IMR-90 (cell line): ENCODE results near the gene MTCL1. TPM values are rescaled to one million over a fixed set of nuclear protein-coding genes. Genes with fewer than 3 reads are reported as not detected.
A peak's percentile ranks its signal among the peaks of the same experiment; 100 is the strongest.

Experiments
- ATAC-seq: fragments of 200-7000 bp; cut with Tn5 transposase; 2 replicates; pipeline ENCODE4 v1.9.1; 2020; ENCODE audit warnings: low read depth, mild to moderate bottlenecking, moderate library complexity
- BruUV-seq: library from RNA; stranded (reverse); fragments of 400-500 nt; replicated peaks from 2 replicates; lab custom pipeline; 2021; lab: Mats Ljungman, UMichigan
- CTCF ChIA-PET: fragments of 300-600 bp; formaldehyde crosslinking; extraction: SDS; loops from one replicate; lab custom pipeline; 2021; ENCODE audit warnings: antibody characterized with exemption; lab: Yijun Ruan, JAX
- POLR2A ChIA-PET: fragments of 300-600 bp; sonication (Branson Sonifier 250); formaldehyde crosslinking; loops from one replicate; lab custom pipeline; 2022; ENCODE audit warnings: antibody characterized with exemption; ENCODE audit not compliant: unreplicated experiment; lab: Charles Lee
- DNase-seq: peaks from one replicate; pipeline ENCODE4 v3.0.0; 2013
- H2AFZ ChIP-seq: replicated peaks from 2 replicates; pipeline ENCODE3; 2013; ENCODE audit warnings: low read length, mild to moderate bottlenecking; ENCODE audit not compliant: poor library complexity
- H2AK5ac ChIP-seq: 2 replicates; pipeline ENCODE4 v1.6.1; 2013; ENCODE audit warnings: low read depth, low read length, inconsistent platforms
- H2AK9ac ChIP-seq: replicated peaks from 2 replicates; pipeline ENCODE3; 2013; ENCODE audit warnings: mild to moderate bottlenecking, low read depth, low read length, moderate library complexity; ENCODE audit not compliant: poor library complexity
- H2BK120ac ChIP-seq: 2 replicates; pipeline ENCODE4 v1.6.1; 2013; ENCODE audit warnings: low read depth, low read length, inconsistent platforms
- H2BK15ac ChIP-seq: 3 replicates; pipeline ENCODE4 v1.6.1; 2013; ENCODE audit warnings: low read depth, low read length, inconsistent platforms
- H2BK20ac ChIP-seq: 2 replicates; pipeline ENCODE4 v1.6.1; 2013; ENCODE audit warnings: low read depth, mild to moderate bottlenecking, inconsistent platforms, low read length, moderate library complexity
- H2BK5ac ChIP-seq: 2 replicates; pipeline ENCODE4 v1.6.1; 2013; ENCODE audit warnings: mild to moderate bottlenecking, low read depth, low read length, inconsistent platforms; ENCODE audit not compliant: poor library complexity, severe bottlenecking
- H3K14ac ChIP-seq: replicated peaks from 2 replicates; pipeline ENCODE4 v1.6.1; 2013; ENCODE audit warnings: low read depth, low read length, inconsistent platforms
- H3K18ac ChIP-seq: 2 replicates; pipeline ENCODE4 v1.6.1; 2013; ENCODE audit warnings: low read depth, low read length, control low read depth
- H3K23ac ChIP-seq: 2 replicates; pipeline ENCODE4 v1.6.1; 2013; ENCODE audit warnings: low read depth, low read length, inconsistent platforms
- H3K27ac ChIP-seq: 2 replicates; pipeline ENCODE4 v1.5.1; 2013; ENCODE audit warnings: mild to moderate bottlenecking, control low read depth, low read length; ENCODE audit not compliant: insufficient read depth
- H3K27me3 ChIP-seq: 2 replicates; pipeline ENCODE4 v1.6.1; 2013; ENCODE audit warnings: low read length; ENCODE audit not compliant: control insufficient read depth, insufficient read depth
- H3K36me3 ChIP-seq: 2 replicates; pipeline ENCODE4 v1.6.1; 2013; ENCODE audit warnings: low read length, mixed read lengths; ENCODE audit not compliant: control insufficient read depth, insufficient read depth
- H3K4ac ChIP-seq: 2 replicates; pipeline ENCODE4 v1.6.1; 2013; ENCODE audit warnings: low read depth, low read length, inconsistent platforms
- H3K4me1 ChIP-seq: 2 replicates; pipeline ENCODE4 v1.6.1; 2013; ENCODE audit warnings: low read length, mixed read lengths; ENCODE audit not compliant: control insufficient read depth, insufficient read depth
- H3K4me2 ChIP-seq: 2 replicates; pipeline ENCODE4 v1.6.1; 2013; ENCODE audit warnings: low read depth, mild to moderate bottlenecking, control low read depth, low read length, moderate library complexity
- H3K4me3 ChIP-seq: 2 replicates; pipeline ENCODE4 v1.5.1; 2013; ENCODE audit warnings: low read depth, mild to moderate bottlenecking, control low read depth, low read length, moderate library complexity; ENCODE audit not compliant: insufficient read depth
- H3K56ac ChIP-seq: 2 replicates; pipeline ENCODE4 v1.6.1; 2013; ENCODE audit warnings: low read length, inconsistent platforms; ENCODE audit not compliant: insufficient read depth; ENCODE audit errors: extremely low read depth
- H3K79me1 ChIP-seq, 2 experiments: 2 replicates each; pipeline ENCODE4 v1.6.1; 2013; ENCODE audit warnings: low read length in 2 of 2, inconsistent platforms in 1 of 2, low read depth in 1 of 2
- H3K9ac ChIP-seq: 2 replicates; pipeline ENCODE4 v1.6.1; 2013; ENCODE audit warnings: low read depth, low read length, control low read depth
- H3K9me1 ChIP-seq: 2 replicates; pipeline ENCODE4 v1.6.1; 2013; ENCODE audit warnings: low read length, inconsistent platforms; ENCODE audit not compliant: insufficient read depth
- H3K9me3 ChIP-seq: 2 replicates; pipeline ENCODE4 v1.6.1; 2013; ENCODE audit warnings: low read length; ENCODE audit not compliant: control insufficient read depth, insufficient read depth
- H4K20me1 ChIP-seq: 2 replicates; pipeline ENCODE4 v1.6.1; 2013; ENCODE audit warnings: low read length, inconsistent platforms; ENCODE audit not compliant: insufficient read depth
- H4K5ac ChIP-seq: 2 replicates; pipeline ENCODE4 v1.6.1; 2013; ENCODE audit warnings: mild to moderate bottlenecking, low read depth, low read length, control low read depth
- H4K8ac ChIP-seq, 2 experiments: 2 replicates each; pipeline ENCODE4 v1.6.1; 2013; ENCODE audit warnings: low read depth in 2 of 2, low read length in 2 of 2, control low read depth in 1 of 2, inconsistent platforms in 1 of 2
- H4K91ac ChIP-seq: 2 replicates; pipeline ENCODE4 v1.6.1; 2013; ENCODE audit warnings: low read depth, low read length, inconsistent platforms; ENCODE audit not compliant: insufficient read depth
- BHLHE40 ChIP-seq: fragments of 150-350 bp; IDR thresholded peaks from 2 replicates; pipeline ENCODE4 v1.6.1; 2016; ENCODE audit warnings: mild to moderate bottlenecking, low read depth, low read length
- CEBPB ChIP-seq: IDR thresholded peaks from 2 replicates; pipeline ENCODE4 v1.6.1; 2012; ENCODE audit warnings: low read depth, low read length, improper control_type of control experiment
- CHD1 ChIP-seq: IDR thresholded peaks from 2 replicates; pipeline ENCODE4 v1.6.1; 2012; ENCODE audit warnings: low read depth, low read length, improper control_type of control experiment
- CTCF ChIP-seq: conservative IDR thresholded peaks from 2 replicates; pipeline ENCODE4 v1.5.1; 2012; ENCODE audit warnings: mild to moderate bottlenecking, low read depth, low read length, improper control_type of control experiment
- ELK1 ChIP-seq: fragments of 150-350 bp; IDR thresholded peaks from 2 replicates; pipeline ENCODE4 v1.6.1; 2016; ENCODE audit warnings: low read depth, mild to moderate bottlenecking, low read length, moderate library complexity, borderline replicate concordance
- FOS ChIP-seq: fragments of 150-350 bp; IDR thresholded peaks from 2 replicates; pipeline ENCODE4 v1.6.1; 2016; ENCODE audit warnings: low read depth, low read length
- MAFK ChIP-seq: IDR thresholded peaks from 2 replicates; pipeline ENCODE4 v1.6.1; 2012; ENCODE audit warnings: low read depth, low read length, improper control_type of control experiment
- MAZ ChIP-seq: IDR thresholded peaks from 2 replicates; pipeline ENCODE4 v1.6.1; 2012; ENCODE audit warnings: low read depth, mild to moderate bottlenecking, low read length, improper control_type of control experiment, moderate library complexity, borderline replicate concordance
- MXI1 ChIP-seq: IDR thresholded peaks from 2 replicates; pipeline ENCODE4 v1.6.1; 2012; ENCODE audit warnings: low read depth, mild to moderate bottlenecking, low read length, moderate library complexity, borderline replicate concordance
- NFE2L2 ChIP-seq: fragments of 150-350 bp; IDR thresholded peaks from 2 replicates; pipeline ENCODE4 v1.6.1; 2016; ENCODE audit warnings: low read depth, mild to moderate bottlenecking, low read length
- POLR2A ChIP-seq: IDR thresholded peaks from 2 replicates; pipeline ENCODE4 v1.6.1; 2012; ENCODE audit warnings: mild to moderate bottlenecking, low read depth, low read length
- RAD21 ChIP-seq: IDR thresholded peaks from 2 replicates; pipeline ENCODE4 v1.6.1; 2012; ENCODE audit warnings: low read length, improper control_type of control experiment
- RCOR1 ChIP-seq: IDR thresholded peaks from 2 replicates; pipeline ENCODE4 v1.6.1; 2012; ENCODE audit warnings: mild to moderate bottlenecking, low read length, improper control_type of control experiment; ENCODE audit not compliant: insufficient replicate concordance
- RFX5 ChIP-seq: IDR thresholded peaks from 2 replicates; pipeline ENCODE4 v1.8.0; 2012; ENCODE audit warnings: low read depth, mild to moderate bottlenecking, low read length, moderate library complexity
- SMC3 ChIP-seq: fragments of 150-350 bp; IDR thresholded peaks from 2 replicates; pipeline ENCODE4 v1.6.1; 2016; ENCODE audit warnings: low read depth, mild to moderate bottlenecking, antibody characterized with exemption, low read length, moderate library complexity
- USF2 ChIP-seq: fragments of 150-350 bp; IDR thresholded peaks from 2 replicates; pipeline ENCODE4 v1.6.1; 2017; ENCODE audit warnings: mild to moderate bottlenecking, antibody characterized with exemption, low read length, low read depth
- WGBS, 2 experiments: methylation state at CpG; one replicate each; pipeline versions ENCODE4 v1.1.5 to v1.1.7; 2013; ENCODE audit warnings: missing lambda C conversion rate in 2 of 2; ENCODE audit not compliant: insufficient read length in 1 of 2; ENCODE audit errors: extremely low coverage in 2 of 2; 5-methylcytosine and 5-hydroxymethylcytosine counted together
- dilution Hi-C: fragments of 300-500 bp; cut with HindIII; formaldehyde crosslinking; loops from one replicate; pipeline ENCODE4 v1.14.3; 2018; ENCODE audit warnings: low sequenced_read_pairs; ENCODE audit not compliant: unreplicated experiment
- in situ Hi-C: fragments of 300-500 bp; cut with MboI; formaldehyde crosslinking; loops from 3 replicates; pipeline ENCODE4 v1.14.3; 2019; ENCODE audit warnings: low sequenced_read_pairs, inconsistent platforms, mixed read lengths
- intact Hi-C: fragments of 100-400 bp; cut with micrococcal nuclease; formaldehyde crosslinking; loops from 2 replicates; pipeline ENCODE4 v1.10.0; 2022
- polyA plus RNA-seq, 3 experiments: library from polyadenylated mRNA; depleted of rRNA; stranded (reverse); fragments of >200 nt; gene quantifications; 2 replicates each; pipeline ENCODE4 v1.2.3, GENCODE V29; 2012; ENCODE audit warnings: low replicate concordance in 1 of 3
- total RNA-seq: library from RNA; depleted of rRNA; stranded (reverse); fragments of >200 nt; gene quantifications from 2 replicates; pipeline ENCODE4 v1.2.3, GENCODE V29; 2012

Gene MTCL1
- total and polyA plus RNA-seq, 2 of the 4 experiments (the other 2 are of a cell fraction), result 29.0 to 45.3 TPM

DNA sequence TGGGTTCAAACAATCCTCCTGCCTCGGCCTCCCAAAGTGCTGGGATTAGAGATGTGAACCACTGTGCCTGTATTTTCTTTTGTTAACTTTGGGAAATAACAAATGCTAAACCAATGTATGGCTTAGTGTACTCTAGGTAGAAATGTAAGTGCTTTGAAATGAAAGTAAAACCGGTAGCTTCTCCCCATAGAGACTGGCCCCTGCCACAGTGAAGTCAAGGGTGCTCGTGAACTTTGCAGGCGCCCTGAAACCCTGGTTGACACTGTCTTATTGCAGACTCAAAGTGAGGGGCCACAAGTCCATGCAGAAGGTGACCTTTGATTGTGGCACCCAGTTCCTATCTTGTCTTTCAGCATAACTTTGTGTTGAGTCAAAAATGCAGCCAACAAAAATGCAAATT is 24.2 kb upstream of the MTCL1 start:
- Histone ChIP-seq H2BK15ac (no peak overlapping the region), H4K91ac (no peak overlapping the region), H3K4me1 (0 out of 2 replicates have a peak, but pooled peaks cover 1% of the 10 kb centered on the region), H4K20me1 (no peaks in the 10 kb centered on the region), H3K9me3 (no peaks in the 10 kb centered on the region), H3K9me1 (no peaks in the 10 kb centered on the region), H3K27me3 (no peaks in the 10 kb centered on the region; the same call in 1 of the 2 replicates), H3K4ac (no peak overlapping the region), H3K4me3 (no peak overlapping the region), H3K18ac (no peak overlapping the region), H2AK5ac (no peak overlapping the region), H4K8ac (no peak overlapping the region), H2BK20ac (no peak overlapping the region), H2BK5ac (no peak overlapping the region), H3K36me3 (no peaks in the 10 kb centered on the region), H2AFZ (no peak overlapping the region), H2BK120ac (no peak overlapping the region), H3K79me1 (no peaks in the 10 kb centered on the region), H3K14ac (no peak overlapping the region), H2AK9ac (no peak overlapping the region), H3K4me2 (peak overlapping the region; percentile 52), H3K9ac (no peak overlapping the region), H3K56ac (no peak overlapping the region), H3K23ac (no peak overlapping the region), H4K5ac (no peak overlapping the region), H3K27ac (no peak overlapping the region)
- DNase-seq (no peak), ATAC-seq (no peak; the same call in 1 of the 2 replicates)
- POLR2A ChIA-PET, result interaction anchor here (0.5 kb wide), 1 partner anchor 333 kb away, joined by 5 read pairs; no protein-coding TSS in a partner anchor
- 100% methylated on average over 2 of the region's 4 CpGs; no CpG with 5 or more reads in 1 of the 2 experiments for WGBS, 2 experiments
- no peak for TF ChIP-seq ELK1
- TF ChIP-seq CHD1, result no peak
- no peak for TF ChIP-seq FOS
- TF ChIP-seq RFX5, result no peak
- TF ChIP-seq NFE2L2, result no peak
- no peak for TF ChIP-seq USF2
- no peak for TF ChIP-seq RAD21
- no peak for TF ChIP-seq CTCF
- no peak for TF ChIP-seq POLR2A
- TF ChIP-seq MAFK, result no peak
- no peak for TF ChIP-seq SMC3
- TF ChIP-seq MAZ, result no peak
- TF ChIP-seq RCOR1, result no peak
- TF ChIP-seq CEBPB, result no peak
- TF ChIP-seq MXI1, result no peak
- no peak for TF ChIP-seq BHLHE40
- intact Hi-C loops, result no loop called here
- dilution Hi-C loops, result loop anchor here (25.0 kb wide), 1 partner anchor 306 kb away; no protein-coding TSS in a partner anchor
- CTCF ChIA-PET, result interaction anchor here (1.0 to 1.2 kb wide), 2 partner anchors 14 to 409 kb away, joined by 4 read pairs; no protein-coding TSS in a partner anchor
- BruUV-seq, result no TSS peak
- in situ Hi-C loops, result no loop called here
